Ramos (cell line): ENCODE results near the gene SPATS1.
"Not testable (repeated sequence)": the region's sequence is repeated elsewhere in the genome, so short reads cannot be mapped to it uniquely, and the experiment has no call there.

Experiments
- in situ Hi-C: fragments of 300-500 bp; cut with MboI; formaldehyde crosslinking; loops from one replicate; pipeline ENCODE4 v1.14.3; 2022; ENCODE audit warnings: low sequenced_read_pairs; ENCODE audit not compliant: unreplicated experiment

The SPATS1 gene

GRCh38 chr6:44339301-44339700, 3.1 kb upstream of the SPATS1 start:
- in situ Hi-C loops = loop anchor here (5.0 to 25.0 kb wide), 2 partner anchors 72 to 177 kb away; partner anchors contain the start of genes CAPN11 and NFKBIE

DNA sequence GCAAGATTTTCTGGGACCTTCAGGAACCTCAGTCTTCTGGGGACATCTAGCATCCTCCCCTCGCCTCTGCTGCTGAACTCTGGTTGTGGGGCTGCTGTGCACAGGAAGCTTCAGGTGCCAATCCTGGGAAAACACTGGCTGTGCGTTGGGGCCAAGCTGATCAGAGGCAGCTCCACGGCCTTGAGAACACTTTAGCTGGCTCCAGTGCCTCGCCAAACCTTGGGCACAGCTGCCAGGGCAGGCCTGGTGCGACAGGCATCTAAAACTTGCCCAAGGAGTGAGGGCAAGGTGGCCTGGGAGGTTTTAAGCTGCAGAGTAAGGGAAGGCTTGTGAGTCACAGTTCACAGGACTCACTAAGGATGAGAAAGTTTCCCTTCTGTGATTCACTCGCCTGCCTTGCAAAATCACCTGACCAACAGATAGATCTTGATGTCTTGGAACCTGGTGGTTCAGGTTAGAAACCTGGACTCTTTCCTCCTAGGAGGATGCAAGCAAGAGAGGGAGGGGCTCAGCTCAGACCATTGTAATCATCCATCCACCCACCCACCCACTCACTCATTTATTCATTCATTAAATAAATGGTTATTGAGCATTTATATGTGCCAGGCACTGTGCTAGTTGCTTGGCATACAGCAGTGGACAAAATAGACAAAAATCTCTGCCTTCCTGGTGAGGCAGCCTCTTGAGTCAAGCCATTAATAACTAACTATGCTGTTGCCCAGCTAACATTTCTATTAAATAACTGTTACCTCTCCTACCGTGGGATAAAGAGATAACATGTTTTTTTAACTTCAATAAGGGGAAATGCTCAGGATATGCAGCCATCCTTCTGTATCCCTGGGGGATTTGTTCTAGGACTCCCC, 2.5 kb upstream of the SPATS1 start:
- in situ Hi-C loops = loop anchor here (5.0 to 25.0 kb wide), 2 partner anchors 73 to 178 kb away; partner anchors contain the start of genes CAPN11 and NFKBIE

DNA sequence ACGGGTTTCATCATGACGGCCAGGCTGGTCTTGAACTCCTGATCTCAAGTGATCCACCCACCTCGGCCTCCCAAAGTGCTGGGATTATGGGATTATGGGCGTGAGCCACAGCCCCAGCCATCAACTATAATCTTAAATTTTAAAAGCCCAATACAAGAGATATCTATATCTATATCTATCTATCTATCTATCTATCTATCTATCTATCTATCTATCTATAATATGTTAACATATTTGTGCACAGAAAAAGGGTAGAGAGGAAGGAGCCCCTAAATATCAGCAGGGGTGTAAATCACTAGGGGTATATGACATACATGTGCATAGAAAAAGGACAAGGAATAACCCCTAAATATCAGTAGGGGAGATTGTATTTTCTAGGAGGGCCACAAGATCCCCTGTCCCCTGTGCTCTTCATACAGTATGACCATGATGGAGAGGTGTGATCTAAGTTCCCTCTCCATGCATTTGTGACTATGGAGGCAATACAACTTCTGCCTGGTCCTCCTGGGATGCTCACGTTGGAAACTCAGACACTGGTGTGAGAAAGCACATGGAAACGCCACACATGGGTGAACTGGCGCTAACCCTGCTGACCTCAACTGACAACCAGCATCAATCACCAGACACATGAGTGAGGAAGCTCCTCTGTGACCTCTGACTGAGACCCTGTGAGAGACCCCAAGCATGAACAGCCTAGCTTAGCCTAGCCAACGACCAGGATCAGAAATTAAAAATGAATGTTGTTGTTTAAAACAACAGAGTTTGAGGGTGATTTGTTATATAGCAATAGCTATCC, 1.2 kb upstream of the SPATS1 start:
- in situ Hi-C loops = loop anchor here (25.0 kb wide), 1 partner anchor 179 kb away; the partner anchor contains the start of gene CAPN11

GRCh38 chr6:44342052-44342451, 398 bp upstream of the SPATS1 start:
- in situ Hi-C loops = loop anchor here (25.0 kb wide), 1 partner anchor 180 kb away; the partner anchor contains the start of gene CAPN11

GRCh38 chr6:44346818-44347217, 4.4 kb downstream of the SPATS1 start:
- in situ Hi-C loops = loop anchor here (25.0 kb wide), 1 partner anchor 185 kb away; the partner anchor contains the start of gene CAPN11

DNA sequence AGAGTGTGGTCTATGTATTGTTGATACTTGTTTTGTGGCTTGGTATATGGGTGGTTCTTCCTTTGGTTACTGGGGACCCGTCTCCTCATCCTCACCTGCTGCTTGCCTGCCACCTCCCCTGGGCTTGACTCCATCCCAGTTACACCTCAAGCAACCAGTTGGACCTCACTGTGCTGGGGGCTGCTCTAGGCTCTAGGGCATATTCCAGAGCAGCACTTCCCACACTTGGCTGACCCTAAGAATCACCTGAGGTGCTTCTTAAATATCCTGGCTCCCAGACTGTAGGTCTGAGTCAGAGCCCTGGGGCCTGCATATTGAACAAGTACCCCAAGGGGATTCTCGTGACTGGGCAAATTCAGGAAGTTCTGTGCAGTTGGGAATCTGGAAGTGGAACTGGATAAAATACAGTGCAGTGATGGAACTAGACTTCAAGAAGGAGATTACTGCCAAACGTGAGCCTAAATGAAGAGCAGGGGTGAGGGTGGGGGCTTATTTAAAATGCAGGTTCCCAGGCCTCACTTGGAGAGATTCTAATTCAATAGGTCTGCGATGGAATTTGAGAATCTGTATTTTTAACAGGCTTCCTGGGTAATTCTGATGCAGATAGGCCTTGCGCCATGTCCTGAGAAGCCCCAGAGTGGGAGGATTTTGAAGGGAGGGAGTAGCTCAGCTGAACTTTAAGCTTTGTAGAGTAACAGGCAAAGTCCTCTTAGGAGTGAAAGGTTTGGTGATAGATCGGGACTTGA, 7.6 kb downstream of the SPATS1 start:
- in situ Hi-C loops = loop anchor here (25.0 kb wide), 1 partner anchor 188 kb away; the partner anchor contains the start of gene CAPN11

DNA sequence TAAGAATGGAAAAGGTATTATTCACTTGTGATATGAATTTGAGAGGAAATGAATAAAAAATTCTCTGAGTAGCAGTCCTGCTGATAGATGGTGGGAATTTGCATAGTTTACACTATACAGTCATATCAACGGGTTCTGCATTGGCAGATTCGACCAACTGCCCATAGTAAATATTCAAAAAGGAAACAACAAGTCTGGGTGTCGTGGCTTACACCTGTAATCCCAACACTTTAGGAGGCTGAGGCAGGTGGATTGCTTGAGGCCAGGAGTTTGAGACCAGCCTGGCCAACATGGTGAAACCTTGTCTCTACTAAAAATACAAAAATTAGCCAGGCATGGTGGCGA, 8.2 kb downstream of the SPATS1 start:
- in situ Hi-C loops = not testable (repeated sequence)

DNA sequence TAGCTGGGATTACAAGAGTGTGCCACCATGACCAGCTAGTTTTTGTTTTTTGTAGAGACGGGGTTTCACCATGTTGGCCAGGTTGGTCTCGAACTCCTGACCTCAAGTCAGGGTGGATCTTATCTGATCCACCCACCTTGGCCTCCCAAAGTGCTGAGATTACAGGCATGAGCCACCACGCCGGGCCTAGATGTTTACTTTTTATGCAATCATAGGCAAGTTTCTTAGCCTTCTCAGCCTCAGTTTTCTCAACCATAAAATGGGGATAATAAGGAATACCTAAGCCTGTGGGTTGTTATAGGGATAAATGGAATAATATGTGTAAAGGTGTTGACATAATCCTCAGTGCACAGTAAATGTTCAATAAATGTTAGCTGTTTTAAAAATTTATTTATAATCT, 9.8 kb downstream of the SPATS1 start:
- in situ Hi-C loops = no loop called here

DNA sequence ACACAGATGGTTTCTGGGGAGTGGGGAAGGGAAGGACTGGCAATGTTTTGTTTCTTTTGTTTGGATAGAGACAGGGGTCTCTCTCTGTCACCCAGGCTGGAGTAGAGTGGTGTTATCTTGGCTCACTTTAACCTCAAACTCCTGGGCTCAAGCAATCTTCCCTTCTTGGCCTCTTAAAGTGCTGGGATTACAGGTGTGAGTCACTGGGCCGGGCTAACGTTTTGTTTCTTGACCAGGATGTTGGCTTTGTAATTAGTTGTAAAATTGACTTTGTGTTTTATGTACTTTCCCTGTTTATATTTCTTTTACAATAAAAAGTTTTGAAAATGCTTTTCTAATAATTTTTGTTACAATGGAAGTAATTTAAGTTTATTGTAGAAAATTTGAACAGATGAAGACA, 10.9 kb downstream of the SPATS1 start:
- in situ Hi-C loops = no loop called here

GRCh38 chr6:44355640-44356039, 13.2 kb downstream of the SPATS1 start:
- in situ Hi-C loops = no loop called here

DNA sequence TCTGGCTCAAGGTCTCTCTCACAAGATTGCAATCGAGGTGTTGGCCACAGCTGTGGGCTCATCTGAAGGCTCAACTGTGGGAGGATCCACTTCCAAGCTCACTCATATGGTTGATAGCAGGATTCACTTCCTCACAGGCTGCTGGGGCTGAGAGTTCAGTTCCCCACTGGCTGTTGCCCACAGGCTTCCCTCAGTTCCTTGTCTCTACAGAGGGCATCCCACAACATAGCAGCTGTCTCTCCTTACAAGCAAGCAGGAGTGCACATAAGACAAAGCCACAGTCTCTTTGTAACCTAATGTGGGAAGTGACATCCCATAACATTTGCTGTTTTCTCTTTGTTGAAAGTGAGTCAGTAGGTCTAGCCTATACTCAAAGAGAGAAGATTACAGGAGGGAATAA, 14.0 kb downstream of the SPATS1 start:
- in situ Hi-C loops = no loop called here

DNA sequence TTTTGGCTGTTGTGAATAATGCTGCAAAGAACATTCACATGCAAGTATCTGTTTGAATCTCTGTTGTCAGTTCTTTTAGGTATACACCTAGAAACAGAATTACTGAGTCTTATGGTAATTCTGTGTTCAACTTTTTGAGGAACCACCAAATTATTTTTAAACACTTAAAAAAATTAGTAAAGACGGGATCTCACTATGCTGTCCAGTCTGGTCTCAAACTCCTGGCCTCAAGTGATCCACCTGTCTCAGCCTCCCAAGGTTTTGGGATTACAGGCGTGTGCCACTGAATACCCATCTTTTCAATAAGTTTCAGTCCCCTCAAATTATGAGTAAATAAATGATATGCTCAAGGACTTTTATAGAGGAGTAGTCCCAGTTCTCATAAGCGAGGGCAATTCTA, 17.5 kb downstream of the SPATS1 start:
- in situ Hi-C loops = no loop called here

DNA sequence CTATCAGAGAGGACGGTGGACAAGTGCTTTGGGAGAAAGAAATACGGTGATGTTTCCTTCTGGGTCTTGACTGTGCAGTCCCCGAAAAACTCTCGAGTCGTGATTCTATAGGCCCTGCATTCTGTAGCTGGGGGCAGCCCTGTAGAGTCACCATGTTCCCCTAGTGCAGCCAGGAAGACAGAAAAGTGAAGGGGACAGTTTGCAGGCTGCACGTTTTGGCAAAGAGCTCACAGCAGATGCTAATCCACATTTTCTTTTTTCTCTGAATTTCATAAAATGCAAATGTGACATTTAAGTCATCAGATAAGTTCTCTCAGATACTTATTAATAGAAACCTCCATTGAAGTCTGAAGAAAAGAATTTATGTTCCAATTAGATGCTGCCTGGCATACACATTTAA, 19.5 kb downstream of the SPATS1 start:
- in situ Hi-C loops = no loop called here

- in situ Hi-C loops = no loop called here
These were observed 21.0 kb downstream of the SPATS1 start for GRCh38 chr6:44363377-44363926.

- in situ Hi-C loops = no loop called here
These were observed 24.3 kb downstream of the SPATS1 start for GRCh38 chr6:44366781-44367180.

GRCh38 chr6:44367681-44368080, 25.2 kb downstream of the SPATS1 start:
- in situ Hi-C loops = no loop called here

- in situ Hi-C loops = no loop called here
These were observed 30.6 kb downstream of the SPATS1 start for GRCh38 chr6:44373051-44373450.

DNA sequence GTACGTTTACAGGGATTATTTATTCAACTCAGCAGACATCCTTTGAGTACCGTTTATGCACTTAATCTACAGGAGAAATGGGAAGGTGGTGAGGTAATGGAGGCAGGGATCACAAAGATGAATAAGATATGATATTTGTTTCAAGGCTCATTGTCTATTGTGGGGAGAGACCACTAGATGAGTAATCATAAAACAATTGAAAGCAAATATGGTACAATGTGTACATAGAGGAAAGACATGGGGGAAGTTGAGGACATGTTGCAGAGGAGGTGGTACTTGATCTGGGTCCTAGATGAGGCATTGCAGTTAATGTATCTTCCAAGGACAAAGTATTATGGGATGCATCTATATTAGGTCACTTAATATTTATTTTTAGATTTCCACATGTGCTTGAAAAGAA, 31.3 kb downstream of the SPATS1 start:
- in situ Hi-C loops = no loop called here

DNA sequence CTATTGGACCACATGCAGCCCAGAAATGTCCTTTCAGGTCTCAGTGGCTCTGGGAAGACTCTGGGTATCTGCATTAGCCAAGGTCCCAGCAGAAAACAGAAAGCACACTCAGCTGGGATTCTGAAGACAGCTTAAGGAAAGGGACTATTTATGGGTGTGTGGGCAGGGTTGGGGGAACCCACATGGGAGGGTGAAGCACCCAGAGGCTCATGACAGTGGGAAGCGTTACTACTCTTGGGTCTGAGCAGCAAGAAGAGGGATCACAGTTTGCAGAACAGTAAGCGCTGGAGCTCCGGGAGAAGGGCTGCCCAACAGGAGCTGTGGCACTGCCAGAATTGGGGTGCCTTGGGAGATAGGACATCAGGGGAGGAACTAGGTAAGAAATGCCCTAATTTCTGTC, 32.6 kb downstream of the SPATS1 start:
- in situ Hi-C loops = no loop called here

DNA sequence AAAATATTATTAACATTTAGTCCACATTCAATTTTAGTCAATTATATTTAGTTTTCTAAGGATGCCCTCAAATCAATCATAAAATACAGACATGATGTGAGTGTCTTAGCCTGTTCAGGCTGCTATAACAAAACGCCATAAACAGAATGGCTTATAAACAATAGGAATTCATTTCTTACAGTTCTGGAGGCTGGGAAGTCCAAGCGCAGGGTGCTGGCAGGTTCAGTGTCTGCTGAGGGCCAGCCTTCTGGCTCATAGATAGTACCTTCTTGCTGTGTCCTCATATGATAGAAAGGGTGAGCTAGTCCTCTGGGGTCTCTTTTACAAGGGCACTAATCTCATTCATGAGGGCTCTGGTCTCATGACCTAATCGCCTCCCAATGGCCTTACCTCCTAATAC, 35.0 kb downstream of the SPATS1 start:
- in situ Hi-C loops = no loop called here
